ENCODE data around the gene LTBP2. TPM values are rescaled to one million over a fixed set of nuclear protein-coding genes. Genes with fewer than 3 reads are reported as not detected.
"Not testable (repeated sequence)": the region's sequence is repeated elsewhere in the genome, so short reads cannot be mapped to it uniquely, and the experiment has no call there.

LTBP2 gene
- total RNA-seq, 1 donor from 2014 or later: 0.94 TPM

GRCh38 chr14:74482571-74482970, 129.5 kb downstream of the LTBP2 start:
- DNase-seq: no peak

- DNase-seq: no peak
Observed at GRCh38 chr14:74480046-74480445, 132.0 kb downstream of the LTBP2 start.

GRCh38 chr14:74478996-74479635, 132.9 kb downstream of the LTBP2 start:
- no peak for DNase-seq

- DNase-seq: peak; percentile 8
Observed at GRCh38 chr14:74476607-74477006, 135.4 kb downstream of the LTBP2 start.

GRCh38 chr14:74476107-74476506, 135.9 kb downstream of the LTBP2 start:
- DNase-seq: no peak

GRCh38 chr14:74475678-74476077, 136.4 kb downstream of the LTBP2 start:
- DNase-seq: no peak

GRCh38 chr14:74474376-74474775, 137.7 kb downstream of the LTBP2 start:
- no peak for DNase-seq

- no peak for DNase-seq
Observed at GRCh38 chr14:74472601-74473000, 139.4 kb downstream of the LTBP2 start.

- DNase-seq: no peak
Observed at GRCh38 chr14:74469548-74470518, 142.2 kb downstream of the LTBP2 start.

GRCh38 chr14:74468513-74468912, 143.5 kb downstream of the LTBP2 start:
- no peak for DNase-seq

GRCh38 chr14:74465335-74465734, 146.7 kb downstream of the LTBP2 start:
- no peak for DNase-seq

GRCh38 chr14:74464785-74465184, 147.3 kb downstream of the LTBP2 start:
- no peak for DNase-seq

- DNase-seq: no peak
Observed at GRCh38 chr14:74463697-74464096, 148.3 kb downstream of the LTBP2 start.

- DNase-seq: no peak
Observed at GRCh38 chr14:74462993-74463392, 149.0 kb downstream of the LTBP2 start.

GRCh38 chr14:74459976-74460375, 152.1 kb downstream of the LTBP2 start:
- no peak for DNase-seq

- DNase-seq: no peak
Observed at GRCh38 chr14:74459289-74459946, 152.6 kb downstream of the LTBP2 start.

- no peak for DNase-seq
Observed at GRCh38 chr14:74457565-74457895, 154.5 kb downstream of the LTBP2 start.

GRCh38 chr14:74456684-74457564, 155.1 kb downstream of the LTBP2 start:
- DNase-seq: no peak

- DNase-seq: not testable (repeated sequence)
Observed at GRCh38 chr14:74454397-74454796, 157.6 kb downstream of the LTBP2 start.

All from occipital lobe (tissue), 2 donors.